PC-9 (cell line): Measurements from ENCODE around the gene CCNL1. TPM values are rescaled to one million over a fixed set of nuclear protein-coding genes. Genes with fewer than 3 reads are reported as not detected.

Source experiments
- BruUV-seq: library from RNA; stranded (reverse); fragments of 400-500 nt; replicated peaks from 2 replicates; lab custom pipeline; 2021; lab: Mats Ljungman, UMichigan
- CTCF ChIA-PET: fragments of 300-600 bp; sonication (Branson Sonifier 250); formaldehyde crosslinking; loops from one replicate; lab custom pipeline; 2022; ENCODE audit warnings: antibody characterized with exemption; lab: Charles Lee
- POLR2A ChIA-PET: fragments of 300-600 bp; sonication (Branson Sonifier 250); formaldehyde crosslinking; loops from one replicate; lab custom pipeline; 2022; ENCODE audit warnings: antibody characterized with exemption; ENCODE audit not compliant: unreplicated experiment; lab: Charles Lee
- DNase-seq, 2 experiments: peaks; one replicate each; pipeline versions ENCODE4 v3.0.0 to v3.0.0-alpha.2; 2015 to 2022; ENCODE audit warnings: mixed read lengths in 1 of 2
- H2AFZ ChIP-seq: fragments of 200-600 bp; sonication (generic); 2 replicates; pipeline ENCODE4 v1.8.1; 2017; ENCODE audit warnings: antibody characterized with exemption
- H3F3A ChIP-seq: fragments of 200-600 bp; sonication (generic); 2 replicates; pipeline ENCODE4 v1.8.1; 2017; ENCODE audit warnings: antibody characterized with exemption, mild to moderate bottlenecking, low read depth; ENCODE audit not compliant: insufficient read depth
- H3K27ac ChIP-seq: fragments of 200-600 bp; sonication (generic); 2 replicates; pipeline ENCODE4 v1.6.1; 2016; ENCODE audit warnings: mixed run types
- H3K27me3 ChIP-seq: fragments of 200-600 bp; sonication (generic); 2 replicates; pipeline ENCODE4 v1.6.1; 2016; ENCODE audit warnings: low read depth, mixed run types; ENCODE audit not compliant: insufficient read depth
- H3K36me3 ChIP-seq: fragments of 200-600 bp; sonication (generic); 2 replicates; pipeline ENCODE4 v1.6.1; 2016; ENCODE audit warnings: low read depth, mixed run types
- H3K4me1 ChIP-seq: fragments of 200-600 bp; sonication (generic); replicated peaks from 2 replicates; pipeline ENCODE4 v1.6.1; 2016; ENCODE audit warnings: mixed run types; ENCODE audit not compliant: insufficient read depth
- H3K4me2 ChIP-seq: fragments of 200-600 bp; sonication (generic); 2 replicates; pipeline ENCODE4 v1.6.1; 2017; ENCODE audit warnings: mixed run types
- H3K4me3 ChIP-seq: fragments of 200-600 bp; sonication (generic); 2 replicates; pipeline ENCODE4 v1.6.1; 2016; ENCODE audit warnings: mixed run types
- H3K79me2 ChIP-seq: fragments of 200-600 bp; sonication (generic); 2 replicates; pipeline ENCODE4 v1.6.1; 2017; ENCODE audit warnings: low read depth, mixed run types
- H3K9me2 ChIP-seq: fragments of 200-600 bp; sonication (generic); 2 replicates; pipeline ENCODE4 v1.8.1; 2017; ENCODE audit warnings: mild to moderate bottlenecking; ENCODE audit not compliant: insufficient read depth
- H3K9me3 ChIP-seq: fragments of 200-600 bp; sonication (generic); 2 replicates; pipeline ENCODE4 v1.8.1; 2016; ENCODE audit warnings: low read depth; ENCODE audit not compliant: insufficient read depth
- H4K20me1 ChIP-seq: fragments of 200-600 bp; sonication (generic); 2 replicates; pipeline ENCODE4 v1.8.1; 2017; ENCODE audit not compliant: insufficient read depth
- CTCF ChIP-seq: fragments of 200-600 bp; sonication (generic); conservative IDR thresholded peaks from 2 replicates; pipeline ENCODE4 v1.6.1; 2017; ENCODE audit warnings: mixed run types, antibody characterized with exemption, mild to moderate bottlenecking, moderate library complexity
- EZH2 ChIP-seq: fragments of 200-600 bp; sonication (generic); IDR thresholded peaks from 2 replicates; pipeline ENCODE4 v1.8.0; 2017; ENCODE audit warnings: antibody characterized with exemption, low read depth
- intact Hi-C: fragments of 100-400 bp; cut with micrococcal nuclease; formaldehyde crosslinking; loops from one replicate; pipeline ENCODE4 v1.10.0; 2022; ENCODE audit not compliant: unreplicated experiment
- total RNA-seq: library from RNA; stranded (reverse); gene quantifications from 2 replicates; pipeline ENCODE4 v1.2.3, GENCODE V29; 2021

Gene CCNL1
- total RNA-seq, 1 experiment from 2014 or later, result 91.3 TPM

GRCh38 chr3:157109267-157110141, 50.4 kb downstream of the CCNL1 start:
- no peak overlapping the region for H3K27ac ChIP-seq
- no peak for TF ChIP-seq CTCF
- no peak for TF ChIP-seq EZH2
- CTCF ChIA-PET, result interaction anchor here (0.7 kb wide), 1 partner anchor 10 kb away, joined by 9 read pairs; no protein-coding TSS in a partner anchor
- no peak for DNase-seq
- intact Hi-C loops, result no loop called here
- H3K27me3 ChIP-seq, result no peaks in the 10 kb centered on the region
- no peak overlapping the region for H3K4me2 ChIP-seq
- H3K4me1 ChIP-seq, result 0 out of 2 replicates have a peak, but pooled peaks cover under 1% of the 10 kb centered on the region
- H3K36me3 ChIP-seq, result no peaks in the 10 kb centered on the region
- no peak overlapping the region for H3K4me3 ChIP-seq
- no peaks in the 10 kb centered on the region for H3K9me2 ChIP-seq
- BruUV-seq, result no TSS peak
- H3K79me2 ChIP-seq, result no peaks in the 10 kb centered on the region
- H3K9me3 ChIP-seq, result no peaks in the 10 kb centered on the region
- H4K20me1 ChIP-seq, result no peaks in the 10 kb centered on the region
- H2AFZ ChIP-seq, result no peak overlapping the region
- POLR2A ChIA-PET, result no interaction called here
- no peaks in the 10 kb centered on the region for H3F3A ChIP-seq

DNA sequence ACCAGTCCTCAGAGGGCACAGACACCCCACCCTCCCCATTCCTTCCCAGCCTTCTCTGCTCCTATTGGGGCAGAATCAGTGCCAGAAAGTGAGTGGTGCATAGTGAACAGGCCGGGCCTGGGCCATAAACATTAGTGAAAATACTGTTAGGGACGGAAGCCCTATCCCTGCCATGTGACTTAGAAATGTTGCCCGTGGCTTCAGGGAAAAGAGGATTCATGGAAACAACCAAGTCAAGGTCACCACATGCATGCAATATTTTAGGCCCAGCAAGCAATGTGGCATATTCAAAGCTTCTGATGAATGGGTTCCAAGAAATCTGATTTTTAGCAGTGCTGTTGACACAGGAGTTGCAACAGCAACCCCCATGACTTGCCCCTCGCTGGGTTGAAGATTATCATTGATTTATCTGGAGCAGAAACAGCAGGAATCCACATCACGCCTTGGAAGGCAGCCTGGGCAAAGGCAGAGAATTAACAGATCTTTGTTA, 52.3 kb downstream of the CCNL1 start:
- no peak overlapping the region for H3K4me3 ChIP-seq
- no peak overlapping the region for H3K4me2 ChIP-seq
- no peaks in the 10 kb centered on the region for H4K20me1 ChIP-seq
- H3K27me3 ChIP-seq, result no peaks in the 10 kb centered on the region
- H3K4me1 ChIP-seq, result no peaks in the 10 kb centered on the region
- TF ChIP-seq CTCF, result no peak
- no peak for TF ChIP-seq EZH2
- ChIA-PET POLR2A (no interaction called here), CTCF (no interaction called here)
- H3K27ac ChIP-seq, result no peak overlapping the region
- no peaks in the 10 kb centered on the region for H3K36me3 ChIP-seq
- H3K9me2 ChIP-seq, result no peaks in the 10 kb centered on the region
- no peaks in the 10 kb centered on the region for H3F3A ChIP-seq
- no TSS peak for BruUV-seq
- peak in 1 of 2 experiments; percentile 25 for DNase-seq
- intact Hi-C loops, result no loop called here
- no peaks in the 10 kb centered on the region for H3K9me3 ChIP-seq
- no peak overlapping the region for H2AFZ ChIP-seq
- no peaks in the 10 kb centered on the region for H3K79me2 ChIP-seq

DNA sequence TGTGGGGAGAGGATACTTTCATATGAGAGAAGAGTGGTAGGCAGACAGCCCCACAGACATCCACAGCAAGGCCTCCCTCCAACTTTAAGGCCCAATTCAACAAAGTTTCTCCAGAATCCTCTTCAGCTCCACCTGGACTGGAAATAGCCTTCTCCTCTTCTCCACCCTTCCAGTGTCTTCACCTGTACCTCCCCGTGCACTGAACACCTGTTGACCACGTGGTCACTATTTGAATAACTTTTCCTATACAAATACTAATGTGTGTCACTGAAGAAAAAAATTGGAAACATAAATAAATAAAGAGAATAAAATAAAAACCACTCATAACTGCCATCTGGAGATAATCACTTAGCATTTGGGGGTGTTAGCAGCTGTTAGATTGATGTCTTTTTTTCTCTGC, 52.9 kb downstream of the CCNL1 start:
- no peaks in the 10 kb centered on the region for H3K27me3 ChIP-seq
- no peak for DNase-seq
- BruUV-seq, result no TSS peak
- H3K4me3 ChIP-seq, result no peak overlapping the region
- H3K9me3 ChIP-seq, result no peaks in the 10 kb centered on the region
- no peak overlapping the region for H3K4me2 ChIP-seq
- no peaks in the 10 kb centered on the region for H3K36me3 ChIP-seq
- ChIA-PET CTCF (no interaction called here), POLR2A (no interaction called here)
- H3K27ac ChIP-seq, result no peak overlapping the region
- no peaks in the 10 kb centered on the region for H3K9me2 ChIP-seq
- H3F3A ChIP-seq, result no peaks in the 10 kb centered on the region
- no peak for TF ChIP-seq EZH2
- no peak for TF ChIP-seq CTCF
- no peak overlapping the region for H2AFZ ChIP-seq
- intact Hi-C loops, result no loop called here
- no peaks in the 10 kb centered on the region for H3K4me1 ChIP-seq
- H4K20me1 ChIP-seq, result no peaks in the 10 kb centered on the region
- no peaks in the 10 kb centered on the region for H3K79me2 ChIP-seq
